Activated naive CD8-positive, alpha-beta T cell treated with anti-CD3 and anti-CD28 coated beads, Interleukin-2, amount 10 ng/mL, durations not matched to agents 7 days and 5 days (primary cell): ENCODE results near the gene MTHFSD. TPM values are rescaled to one million over a fixed set of nuclear protein-coding genes. Genes with fewer than 3 reads are reported as not detected.

ENCODE experiments used
- total RNA-seq, 2 experiments: library from RNA; stranded (reverse); gene quantifications; one replicate each; pipeline ENCODE4 v1.2.3, GENCODE V29; 2021

Gene MTHFSD
- total RNA-seq, 2 experiments from 2014 or later = 33.2 to 34.6 TPM

Other genes with a start within 250 kb of the MTHFSD start
- gene FOXF1, start 44.7 kb downstream of the MTHFSD start, total RNA-seq = not detected
- gene FOXC2, start 11.6 kb upstream of the MTHFSD start, total RNA-seq = not detected
- gene FOXL1, start 23.3 kb upstream of the MTHFSD start, total RNA-seq = not detected